Mesenchymal stem cell (in vitro differentiated cells and primary cell): ENCODE measurements around the gene SLC6A12.
"Not testable (repeated sequence)": the region's sequence is repeated elsewhere in the genome, so short reads cannot be mapped to it uniquely, and the experiment has no call there.

Experiments
- DNase-seq: peaks from one replicate; pipeline ENCODE4 v3.0.0-alpha.2; 2013
- H2AFZ ChIP-seq: one replicate; pipeline ENCODE4 v1.6.1; 2013; ENCODE audit warnings: low read depth, mild to moderate bottlenecking, control low read depth, inconsistent platforms, low read length, moderate library complexity
- H2AK5ac ChIP-seq: 2 replicates; pipeline ENCODE4 v1.6.1; 2013; ENCODE audit warnings: low read length, moderate library complexity, mild to moderate bottlenecking, inconsistent platforms; ENCODE audit not compliant: severe bottlenecking
- H2BK120ac ChIP-seq: one replicate; pipeline ENCODE4 v1.6.1; 2013; ENCODE audit warnings: low read depth, mild to moderate bottlenecking, inconsistent platforms, low read length, moderate library complexity
- H2BK12ac ChIP-seq, 2 experiments: one replicate each; pipeline ENCODE4 v1.6.1; 2013; ENCODE audit warnings: inconsistent platforms in 2 of 2, low read length in 2 of 2, mild to moderate bottlenecking in 2 of 2, moderate library complexity in 2 of 2, control low read depth in 1 of 2
- H2BK15ac ChIP-seq: one replicate; pipeline ENCODE4 v1.6.1; 2013; ENCODE audit warnings: mild to moderate bottlenecking, low read depth, inconsistent platforms; ENCODE audit not compliant: poor library complexity, severe bottlenecking
- H2BK5ac ChIP-seq: 2 replicates; pipeline ENCODE4 v1.6.1; 2013; ENCODE audit warnings: low read depth, mild to moderate bottlenecking, low read length, control low read depth, inconsistent platforms; ENCODE audit not compliant: poor library complexity, severe bottlenecking
- H3K14ac ChIP-seq, 2 experiments: one replicate each; pipeline ENCODE4 v1.6.1; 2013; ENCODE audit warnings: inconsistent platforms in 2 of 2, low read length in 2 of 2, control low read depth in 1 of 2, mild to moderate bottlenecking in 1 of 2, moderate library complexity in 1 of 2
- H3K18ac ChIP-seq, 2 experiments: one replicate each; pipeline ENCODE4 v1.6.1; 2013; ENCODE audit warnings: inconsistent platforms in 2 of 2, low read length in 2 of 2, control low read depth in 1 of 2, low read depth in 1 of 2, mild to moderate bottlenecking in 1 of 2
- H3K23ac ChIP-seq, 2 experiments: one replicate each; pipeline ENCODE4 v1.6.1; 2013; ENCODE audit warnings: inconsistent platforms in 2 of 2, low read length in 2 of 2, mild to moderate bottlenecking in 2 of 2, moderate library complexity in 2 of 2, control low read depth in 1 of 2
- H3K27ac ChIP-seq: 2 replicates; pipeline ENCODE4 v1.5.1; 2013; ENCODE audit warnings: mild to moderate bottlenecking, moderate library complexity, low read length, control low read depth, inconsistent platforms; ENCODE audit not compliant: poor library complexity, severe bottlenecking
- H3K27me3 ChIP-seq, 2 experiments: 2 replicates each; pipeline versions ENCODE4 v1.6.1 to v1.7.0; 2013; ENCODE audit warnings: low read length in 2 of 2, mild to moderate bottlenecking in 2 of 2, moderate library complexity in 2 of 2, control low read depth in 1 of 2, inconsistent platforms in 1 of 2; ENCODE audit not compliant: control insufficient read depth in 1 of 2, insufficient read depth in 1 of 2
- H3K36me3 ChIP-seq, 2 experiments: 2 replicates each; pipeline versions ENCODE4 v1.6.1 to v1.7.0; 2013; ENCODE audit warnings: low read length in 2 of 2, control low read depth in 1 of 2, inconsistent platforms in 1 of 2, low read depth in 1 of 2, mild to moderate bottlenecking in 1 of 2; ENCODE audit not compliant: insufficient read depth in 2 of 2, control insufficient read depth in 1 of 2
- H3K4ac ChIP-seq, 2 experiments: one replicate each; pipeline ENCODE4 v1.6.1; 2013; ENCODE audit warnings: inconsistent platforms in 2 of 2, low read length in 2 of 2, mild to moderate bottlenecking in 2 of 2, moderate library complexity in 2 of 2, control low read depth in 1 of 2, low read depth in 1 of 2
- H3K4me1 ChIP-seq: 2 replicates; pipeline ENCODE4 v1.6.1; 2013; ENCODE audit warnings: low read depth, low read length, control low read depth; ENCODE audit not compliant: control insufficient read depth, insufficient read depth
- H3K4me2 ChIP-seq: 2 replicates; pipeline ENCODE4 v1.6.1; 2013; ENCODE audit warnings: low read length, mild to moderate bottlenecking, inconsistent platforms; ENCODE audit not compliant: poor library complexity, severe bottlenecking
- H3K4me3 ChIP-seq, 2 experiments: 2 replicates each; pipeline versions ENCODE4 v1.5.1 to v1.7.0; 2013; ENCODE audit warnings: low read length in 2 of 2, mild to moderate bottlenecking in 2 of 2, control low read depth in 1 of 2, low read depth in 1 of 2; ENCODE audit not compliant: insufficient read depth in 1 of 2
- H3K79me1 ChIP-seq: replicated peaks from 2 replicates; pipeline ENCODE4 v1.6.1; 2013; ENCODE audit warnings: mild to moderate bottlenecking, control low read depth, low read length, inconsistent platforms; ENCODE audit not compliant: poor library complexity, severe bottlenecking
- H3K9ac ChIP-seq: 2 replicates; pipeline ENCODE4 v1.7.0; 2013; ENCODE audit warnings: mild to moderate bottlenecking, low read length, moderate library complexity
- H3K9me3 ChIP-seq: 2 replicates; pipeline ENCODE4 v1.7.0; 2013; ENCODE audit warnings: mild to moderate bottlenecking, low read length; ENCODE audit not compliant: control insufficient read depth
- H4K8ac ChIP-seq: one replicate; pipeline ENCODE4 v1.6.1; 2013; ENCODE audit warnings: inconsistent platforms, mild to moderate bottlenecking, low read length, moderate library complexity
- H4K91ac ChIP-seq: one replicate; pipeline ENCODE4 v1.6.1; 2013; ENCODE audit warnings: mild to moderate bottlenecking, low read length, inconsistent platforms
- WGBS: methylation state at CpG from one replicate; pipeline ENCODE4 v1.1.7; 2013; ENCODE audit warnings: mixed read lengths; 5-methylcytosine and 5-hydroxymethylcytosine counted together

Gene SLC6A12

GRCh38 chr12:190881-191280 is 23.1 kb downstream of the SLC6A12 start:
- Histone ChIP-seq H3K79me1 (no peaks in the 10 kb centered on the region), H3K27ac (no peak overlapping the region), H3K14ac (no peak overlapping the region), H2BK120ac (no peak overlapping the region), H3K4me2 (no peak overlapping the region), H3K4me1 (peaks cover 13% of the 10 kb centered on the region), H3K27me3 (peaks cover 25 to 77% of the 10 kb centered on the region in 2 experiments), H3K4ac (no peak overlapping the region), H3K18ac (no peak overlapping the region), H3K9ac (no peak overlapping the region), H4K91ac (no peak overlapping the region), H4K8ac (no peak overlapping the region), H2BK5ac (no peak overlapping the region), H3K23ac (no peak overlapping the region), H2BK15ac (no peak overlapping the region), H2BK12ac (no peak overlapping the region), H2AFZ (no peak overlapping the region), H3K9me3 (no peaks in the 10 kb centered on the region), H2AK5ac (no peak overlapping the region), H3K4me3 (no peak overlapping the region), H3K36me3 (no peaks in the 10 kb centered on the region)
- WGBS = 91% methylated on average over 8 of the region's 8 CpGs
- no peak for DNase-seq

- Histone ChIP-seq H3K9ac (peak overlapping the region; percentile 71), H3K14ac (no peak overlapping the region), H2BK5ac (no peak overlapping the region), H2BK12ac (no peak overlapping the region), H2BK15ac (no peak overlapping the region), H3K4ac (no peak overlapping the region), H3K79me1 (no peaks in the 10 kb centered on the region), H3K23ac (no peak overlapping the region), H3K9me3 (no peaks in the 10 kb centered on the region), H2AFZ (no peak overlapping the region), H3K27ac (no peak overlapping the region), H4K8ac (no peak overlapping the region), H3K4me2 (no peak overlapping the region), H4K91ac (no peak overlapping the region), H3K4me3 (peak overlapping the region in 1 of 2 experiments; percentile 78), H2BK120ac (no peak overlapping the region), H3K27me3 (peaks cover 13 to 67% of the 10 kb centered on the region in 2 experiments), H2AK5ac (no peak overlapping the region), H3K36me3 (no peaks in the 10 kb centered on the region), H3K18ac (no peak overlapping the region), H3K4me1 (peaks cover 16% of the 10 kb centered on the region)
- no CpG with 5 or more reads among the region's 6 CpGs for WGBS
- no peak for DNase-seq
Measured at GRCh38 chr12:189622-189962, 24.4 kb downstream of the SLC6A12 start.

- Histone ChIP-seq H3K18ac (peak overlapping the region; percentile 54 to 88), H3K27ac (no peak overlapping the region), H3K27me3 (peaks cover 9 to 62% of the 10 kb centered on the region in 2 experiments), H3K4me1 (peaks cover 16% of the 10 kb centered on the region), H4K8ac (peak overlapping the region; percentile 86), H3K36me3 (no peaks in the 10 kb centered on the region), H2BK12ac (peak overlapping the region in 1 of 2 experiments; percentile 59), H2BK120ac (no peak overlapping the region), H3K9ac (peak overlapping the region; percentile 71), H3K4me2 (peak overlapping the region; percentile 95), H2BK15ac (no peak overlapping the region), H3K14ac (peak overlapping the region in 1 of 2 experiments; percentile 68), H2AFZ (peak overlapping the region; percentile 92), H2BK5ac (no peak overlapping the region), H3K9me3 (no peaks in the 10 kb centered on the region), H3K4me3 (peak overlapping the region; percentile 53 to 78), H2AK5ac (no peak overlapping the region), H3K4ac (peak overlapping the region in 1 of 2 experiments; percentile 37), H3K23ac (no peak overlapping the region), H4K91ac (no peak overlapping the region), H3K79me1 (no peaks in the 10 kb centered on the region)
- peak; percentile 57 for DNase-seq
- WGBS = 23% methylated on average over 21 of the region's 52 CpGs
Measured at GRCh38 chr12:188910-189621, 24.9 kb downstream of the SLC6A12 start.

GRCh38 chr12:187986-188909 is 25.7 kb downstream of the SLC6A12 start:
- H3K23ac ChIP-seq, H2BK15ac ChIP-seq, H3K36me3 ChIP-seq, H4K8ac ChIP-seq, H2BK5ac ChIP-seq, H3K79me1 ChIP-seq, H4K91ac ChIP-seq, H3K9me3 ChIP-seq, DNase-seq, H3K27ac ChIP-seq, H2AFZ ChIP-seq, H2BK120ac ChIP-seq, H2AK5ac ChIP-seq, H3K4ac ChIP-seq: not testable (repeated sequence)
- Histone ChIP-seq H3K27me3 (peaks cover 5 to 54% of the 10 kb centered on the region in 2 experiments), H3K18ac (peak overlapping the region in 1 of 2 experiments; percentile 54), H3K4me1 (peaks cover 18% of the 10 kb centered on the region), H3K4me3 (peak overlapping the region; percentile 53 to 78), H3K14ac (peak overlapping the region in 1 of 2 experiments; percentile 68), H3K9ac (peak overlapping the region; percentile 70), H3K4me2 (peak overlapping the region; percentile 95), H2BK12ac (peak overlapping the region in 1 of 2 experiments; percentile 59)
- WGBS = 78% methylated on average over 45 of the region's 53 CpGs
